Raji (cell line): ENCODE data around the gene CFDP1.

Experiments
- POLR2A ChIP-seq: IDR thresholded peaks from 2 replicates; pipeline ENCODE4 v1.6.1; 2011; ENCODE audit warnings: low read depth, low read length, control low read depth; ENCODE audit not compliant: insufficient read depth

Gene CFDP1

GRCh38 chr16:75361936-75362335 is 71.4 kb downstream of the CFDP1 start:
- TF ChIP-seq POLR2A, result no peak

DNA sequence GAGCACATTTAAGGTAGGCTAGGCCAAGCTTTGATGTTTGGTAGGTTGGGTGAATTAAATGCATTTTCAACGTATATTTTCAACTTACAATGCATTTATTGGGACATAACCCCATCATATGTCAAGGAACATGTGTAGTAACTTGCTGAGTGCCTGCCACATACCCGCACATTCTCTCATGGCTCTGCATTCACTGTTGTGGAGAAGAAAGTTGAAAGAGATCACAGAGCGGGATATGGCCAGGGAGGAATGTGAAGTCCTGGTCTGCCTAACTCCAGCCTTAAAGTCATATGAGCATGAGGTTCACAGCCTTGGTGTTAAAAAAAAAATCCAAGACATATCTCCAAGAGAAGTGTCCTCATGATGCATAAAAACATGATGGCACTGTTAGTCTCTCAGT is 79.1 kb downstream of the CFDP1 start:
- TF ChIP-seq POLR2A, result no peak

GRCh38 chr16:75351183-75351582 is 82.1 kb downstream of the CFDP1 start:
- no peak for TF ChIP-seq POLR2A

GRCh38 chr16:75345711-75346110 is 87.6 kb downstream of the CFDP1 start:
- TF ChIP-seq POLR2A, result no peak

DNA sequence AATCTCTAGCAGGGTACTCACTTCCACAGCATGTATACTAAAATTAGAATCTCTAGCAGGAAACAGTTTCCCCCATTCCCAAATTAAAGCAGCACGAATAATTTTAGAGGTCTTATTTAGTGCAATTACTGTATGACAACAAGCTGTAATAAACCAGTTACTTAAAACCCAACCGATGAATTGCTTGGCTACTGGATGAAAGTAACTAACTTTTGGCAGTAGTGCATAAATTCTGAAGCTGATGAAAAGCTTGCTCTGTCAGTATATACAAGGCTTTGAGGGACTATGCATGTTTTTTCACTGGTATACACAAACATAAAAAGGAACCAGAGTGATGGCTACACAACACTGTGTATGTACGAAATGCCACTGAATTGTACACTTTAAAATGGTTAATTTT is 89.4 kb downstream of the CFDP1 start:
- no peak for TF ChIP-seq POLR2A

DNA sequence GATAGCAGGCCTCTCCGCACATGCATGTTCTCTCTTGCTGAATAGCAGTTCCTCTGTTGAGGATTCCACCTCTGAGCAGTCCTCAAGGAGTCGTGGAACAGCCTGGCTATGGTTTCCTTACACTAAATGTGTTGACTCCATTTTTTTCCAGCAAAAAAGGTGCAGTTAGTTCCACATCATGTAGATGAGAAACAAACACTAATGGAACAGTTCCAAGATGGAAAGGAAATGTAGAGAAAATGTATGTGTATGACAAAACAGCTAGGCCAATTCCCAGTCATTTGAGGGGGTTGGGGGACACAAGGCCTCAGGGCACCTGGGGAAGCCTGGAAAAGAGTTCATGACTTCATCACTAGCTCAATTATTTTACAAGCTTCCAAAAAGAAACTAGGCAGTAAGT is 90.0 kb downstream of the CFDP1 start:
- no peak for TF ChIP-seq POLR2A

DNA sequence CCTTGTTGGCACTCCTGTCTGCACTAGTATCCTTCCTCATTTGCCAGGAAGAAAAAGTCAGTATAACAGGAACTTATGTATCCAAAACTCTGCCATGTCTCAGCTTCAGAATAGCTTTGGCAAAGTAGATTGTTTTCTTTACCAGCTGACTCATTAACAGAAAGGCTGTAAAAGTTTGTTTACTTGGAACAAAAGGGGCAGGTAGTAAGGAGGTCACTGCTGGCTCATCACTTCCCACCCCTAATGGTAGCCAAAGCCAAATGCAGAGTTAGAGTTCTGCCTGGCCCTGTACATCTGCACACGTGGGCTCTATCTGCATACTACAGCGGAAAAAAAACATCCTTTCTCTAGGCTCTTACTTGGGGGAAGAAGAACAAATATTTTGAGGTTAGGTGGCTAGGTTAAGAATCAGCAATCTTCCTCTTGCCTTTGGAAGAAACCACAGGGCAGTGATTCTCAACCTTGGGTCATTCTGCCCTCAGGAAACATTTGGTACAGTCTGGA is 90.9 kb downstream of the CFDP1 start:
- no peak for TF ChIP-seq POLR2A

- no peak for TF ChIP-seq POLR2A
Measured at GRCh38 chr16:75341564-75342307, 91.6 kb downstream of the CFDP1 start.

DNA sequence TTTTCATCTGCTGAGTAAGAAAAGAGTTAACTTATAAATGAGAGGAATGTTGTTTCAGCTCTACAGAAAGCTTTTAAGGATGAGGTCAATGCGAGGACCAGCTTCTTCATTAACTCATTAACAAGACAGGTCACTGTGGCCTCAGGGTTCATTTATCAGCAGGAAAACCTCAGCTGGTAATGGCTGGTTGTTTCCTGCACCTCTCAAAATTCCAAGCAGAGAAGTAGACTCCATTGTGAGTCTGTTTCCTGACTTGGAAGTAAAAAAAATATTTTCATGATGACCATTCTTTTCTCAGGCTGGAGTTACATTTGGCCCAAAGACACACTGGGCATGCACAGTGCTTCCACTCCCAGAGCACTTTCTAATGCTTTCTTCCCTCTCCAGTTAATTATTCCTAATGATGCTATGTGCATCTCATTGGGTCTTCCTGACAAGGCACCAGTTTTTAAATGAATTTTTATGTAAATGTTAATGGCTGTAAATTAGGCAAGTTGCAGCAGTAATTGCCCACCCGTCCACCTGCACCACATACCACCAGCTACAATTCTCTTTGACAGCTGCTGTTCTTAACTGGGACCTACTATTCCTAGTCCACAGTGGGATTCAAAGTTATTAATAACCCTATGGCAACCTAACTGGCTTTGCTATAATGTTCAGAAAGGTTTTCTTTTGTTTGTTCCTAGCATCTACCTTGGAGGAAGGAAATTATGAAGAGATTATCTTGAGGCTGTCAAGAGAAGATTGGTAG is 92.4 kb downstream of the CFDP1 start:
- no peak for TF ChIP-seq POLR2A

GRCh38 chr16:75337430-75337829 is 95.9 kb downstream of the CFDP1 start:
- no peak for TF ChIP-seq POLR2A

DNA sequence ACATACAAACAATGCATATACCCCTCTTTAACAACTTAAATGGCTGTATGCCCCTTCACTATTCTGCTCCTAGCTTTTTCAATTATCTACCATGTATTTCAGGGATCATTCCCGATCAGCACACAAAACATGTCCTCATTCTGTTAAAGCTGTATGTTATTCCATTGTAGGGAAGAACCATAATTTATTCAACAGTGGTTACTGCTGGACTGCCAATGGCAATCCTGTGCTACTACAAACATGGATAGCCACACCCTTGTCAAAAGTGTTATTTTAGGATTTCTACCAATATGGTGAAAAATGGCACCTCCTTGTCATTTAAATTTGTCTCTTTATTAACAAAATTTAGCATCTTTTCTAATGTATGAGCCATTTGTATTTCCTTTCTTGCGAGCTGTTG is 96.8 kb downstream of the CFDP1 start:
- TF ChIP-seq POLR2A, result no peak

DNA sequence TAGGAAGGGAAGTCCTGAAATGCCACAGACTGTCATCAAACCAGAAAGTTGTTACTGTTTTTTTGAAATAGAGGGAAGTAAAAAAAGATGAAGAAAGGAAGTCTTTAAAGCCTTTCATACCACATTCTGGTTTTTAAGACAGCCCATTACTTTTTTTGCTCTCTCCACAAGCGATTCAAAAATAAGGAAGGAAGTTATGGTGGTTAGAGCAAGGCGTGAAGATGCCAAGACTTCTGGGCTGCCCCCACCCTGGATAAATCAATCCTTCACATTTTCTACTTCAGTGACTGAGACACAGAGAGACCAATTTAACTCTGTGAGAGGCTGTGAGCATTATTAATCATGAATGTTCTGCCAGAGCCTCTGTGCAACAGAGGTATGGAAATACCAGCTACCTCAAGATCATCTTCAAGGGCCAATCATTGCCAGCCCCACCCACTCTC is 99.6 kb downstream of the CFDP1 start:
- TF ChIP-seq POLR2A, result no peak

DNA sequence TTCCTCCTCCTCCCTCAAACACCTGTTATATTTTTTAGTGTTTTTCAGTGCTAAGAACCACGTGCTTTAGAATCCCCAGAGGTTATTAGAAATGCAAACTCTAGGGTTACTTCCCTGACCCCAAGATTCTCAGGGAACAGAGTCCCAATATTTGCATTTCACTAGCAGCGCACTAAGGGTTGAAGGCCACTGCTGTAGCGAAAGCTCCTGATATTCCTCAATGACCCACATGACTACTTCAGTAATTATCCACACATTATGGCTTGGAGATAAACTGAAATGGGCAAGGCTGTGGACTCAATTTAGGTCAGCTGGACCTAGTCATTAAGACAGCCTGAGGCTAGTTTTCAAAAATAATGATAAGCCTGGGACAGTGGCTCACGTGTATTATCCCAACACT is 103.4 kb downstream of the CFDP1 start:
- no peak for TF ChIP-seq POLR2A

- no peak for TF ChIP-seq POLR2A
Measured at GRCh38 chr16:75326333-75326732, 107.0 kb downstream of the CFDP1 start.

DNA sequence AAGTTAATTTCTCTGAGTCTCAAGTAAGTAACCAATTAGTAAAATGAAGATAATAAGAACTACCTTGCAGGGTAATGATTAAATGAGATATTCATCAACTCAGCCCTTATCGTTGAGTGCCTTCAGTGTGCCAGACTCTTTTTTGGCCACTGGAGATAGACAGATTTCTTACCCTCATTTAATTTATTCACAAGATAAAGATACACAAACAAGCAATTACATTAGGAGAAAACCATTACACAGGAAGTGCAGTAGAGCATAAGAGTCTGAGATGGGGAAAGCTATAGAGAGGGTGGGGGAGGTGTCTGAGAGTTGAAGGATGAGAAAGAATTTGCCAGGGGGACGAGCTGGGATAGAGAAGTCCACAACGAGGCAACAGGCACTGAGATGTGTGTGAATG is 109.4 kb downstream of the CFDP1 start:
- no peak for TF ChIP-seq POLR2A

DNA sequence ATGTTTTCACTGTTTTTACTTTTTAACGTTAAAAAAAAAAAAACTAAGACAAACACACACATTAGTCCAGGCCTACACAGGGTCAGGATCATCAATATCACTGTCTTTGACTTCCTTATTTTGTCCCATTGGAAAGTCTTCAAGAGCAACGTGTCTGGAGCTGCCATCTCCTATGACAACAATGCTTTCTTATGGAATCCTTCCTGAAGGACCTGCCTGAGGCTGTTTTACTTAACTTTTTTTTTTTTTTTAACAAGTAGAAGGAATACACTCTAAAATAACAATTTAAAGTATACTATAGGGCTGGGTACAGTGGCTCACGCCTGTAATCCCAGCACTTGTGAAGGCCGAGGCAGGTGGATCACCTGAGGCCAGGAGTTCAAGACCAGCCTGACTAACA is 110.1 kb downstream of the CFDP1 start:
- TF ChIP-seq POLR2A, result no peak
